ENCODE measurements around the gene PRSS50.

Gene PRSS50

DNA sequence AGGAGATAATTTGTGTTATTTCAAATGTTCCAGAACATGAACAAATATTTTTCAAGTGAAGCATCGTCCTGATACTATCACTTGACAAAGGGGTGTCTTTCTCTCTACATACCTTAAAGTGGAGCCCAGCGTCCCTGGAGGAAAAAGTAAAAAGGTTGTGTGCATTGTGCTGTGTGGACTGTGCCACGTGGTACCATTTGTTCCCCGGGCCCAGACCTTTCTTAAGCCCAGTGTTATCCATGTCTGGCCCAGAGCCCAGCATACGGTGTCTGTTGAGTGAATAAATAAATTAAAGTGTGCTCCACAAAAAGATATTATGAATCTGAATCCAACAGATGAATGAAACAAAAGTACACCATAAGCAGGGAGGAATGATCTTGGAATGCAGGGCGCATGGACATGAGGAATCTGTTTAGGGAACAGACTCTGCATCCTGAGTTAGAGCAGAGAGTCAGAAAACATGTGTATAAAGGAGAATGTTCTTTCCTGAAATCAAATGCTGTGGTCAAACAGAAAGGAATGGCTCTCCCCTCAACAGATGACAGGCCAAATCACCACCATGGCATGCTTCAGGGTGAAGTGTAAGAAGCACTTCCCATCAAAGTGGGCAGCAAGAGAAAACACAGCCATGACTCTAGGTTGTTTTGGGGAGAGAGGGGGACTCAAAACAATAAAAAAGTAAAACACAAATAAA, 8.1 kb upstream of the PRSS50 start:
- DNase-seq, result no peak

DNA sequence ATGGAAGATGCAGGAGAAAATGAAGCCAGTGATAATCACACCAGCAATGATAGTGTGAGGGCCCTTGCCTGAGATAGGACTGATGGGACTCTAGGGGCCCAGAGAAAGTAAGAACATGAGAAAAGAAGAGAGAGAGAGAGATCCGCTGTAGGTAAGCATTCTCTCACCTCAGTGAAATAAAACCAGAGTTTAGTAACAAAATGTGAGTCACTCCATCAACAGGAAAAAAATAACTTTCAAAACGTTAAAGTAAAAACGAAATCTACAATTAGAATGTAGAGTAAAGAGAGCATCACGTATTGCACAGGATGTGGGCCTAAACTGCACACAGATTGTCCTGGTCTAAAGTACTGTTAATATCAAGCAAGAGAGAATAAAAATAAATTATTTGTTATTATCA, 6.8 kb upstream of the PRSS50 start:
- DNase-seq, result no peak

GRCh38 chr3:46722443-46722842, 4.8 kb upstream of the PRSS50 start:
- no peak for DNase-seq

GRCh38 chr3:46721009-46721408, 3.3 kb upstream of the PRSS50 start:
- no peak for DNase-seq

DNA sequence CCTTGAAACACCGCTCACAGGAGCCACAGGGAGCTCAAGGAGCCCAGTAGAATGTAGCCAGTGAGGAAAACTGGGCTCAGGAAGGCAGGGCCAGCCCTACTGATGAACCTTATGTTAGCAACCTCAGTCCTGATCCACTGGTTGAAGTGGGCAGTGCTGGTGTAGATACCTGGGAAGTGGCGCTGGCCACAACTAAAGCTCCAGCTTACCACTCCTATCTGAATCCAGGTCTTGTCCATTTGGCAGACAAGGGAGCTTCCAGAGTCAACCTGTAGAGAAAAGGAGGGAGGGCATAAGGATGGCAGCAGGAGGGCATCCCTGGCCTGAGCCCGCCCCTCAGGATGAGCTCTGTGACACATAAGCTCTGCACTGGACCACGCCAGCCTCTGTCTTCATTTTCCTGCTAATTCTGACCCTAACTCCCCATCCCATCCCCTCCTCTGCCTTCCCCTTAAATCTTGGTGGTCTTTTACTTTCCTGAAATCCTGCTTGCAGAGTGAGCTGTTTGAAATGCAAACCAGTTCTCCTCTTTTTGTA, 2.1 kb upstream of the PRSS50 start:
- DNase-seq, result no peak

DNA sequence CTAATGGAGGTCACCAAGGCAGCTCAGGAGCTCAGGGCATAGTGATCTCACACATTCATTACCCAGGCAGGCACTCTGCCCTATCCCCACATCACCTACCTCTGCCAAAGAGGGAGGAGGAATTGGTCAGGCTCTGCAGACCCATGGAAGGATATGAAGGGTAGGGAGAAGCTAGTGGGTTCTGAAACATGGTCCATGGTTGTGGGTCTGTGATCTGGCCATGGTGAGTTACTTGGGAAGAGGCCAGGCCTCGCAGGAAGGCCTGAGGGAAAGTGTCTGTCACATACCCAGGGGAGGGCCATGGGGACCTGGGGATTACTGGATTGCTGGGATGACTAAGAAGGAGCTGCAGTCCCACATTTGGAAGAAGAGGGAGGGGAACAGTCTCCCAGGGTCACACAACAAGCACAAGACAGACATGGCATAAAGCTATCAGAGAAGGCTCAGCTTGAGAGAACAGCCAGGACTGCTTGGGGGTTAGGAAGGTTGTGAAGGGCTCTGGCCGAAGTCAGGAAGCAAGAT, 1.4 kb upstream of the PRSS50 start:
- DNase-seq, result no peak

GRCh38 chr3:46716461-46717441, 918 bp downstream of the PRSS50 start:
- DNase-seq, result no peak

DNA sequence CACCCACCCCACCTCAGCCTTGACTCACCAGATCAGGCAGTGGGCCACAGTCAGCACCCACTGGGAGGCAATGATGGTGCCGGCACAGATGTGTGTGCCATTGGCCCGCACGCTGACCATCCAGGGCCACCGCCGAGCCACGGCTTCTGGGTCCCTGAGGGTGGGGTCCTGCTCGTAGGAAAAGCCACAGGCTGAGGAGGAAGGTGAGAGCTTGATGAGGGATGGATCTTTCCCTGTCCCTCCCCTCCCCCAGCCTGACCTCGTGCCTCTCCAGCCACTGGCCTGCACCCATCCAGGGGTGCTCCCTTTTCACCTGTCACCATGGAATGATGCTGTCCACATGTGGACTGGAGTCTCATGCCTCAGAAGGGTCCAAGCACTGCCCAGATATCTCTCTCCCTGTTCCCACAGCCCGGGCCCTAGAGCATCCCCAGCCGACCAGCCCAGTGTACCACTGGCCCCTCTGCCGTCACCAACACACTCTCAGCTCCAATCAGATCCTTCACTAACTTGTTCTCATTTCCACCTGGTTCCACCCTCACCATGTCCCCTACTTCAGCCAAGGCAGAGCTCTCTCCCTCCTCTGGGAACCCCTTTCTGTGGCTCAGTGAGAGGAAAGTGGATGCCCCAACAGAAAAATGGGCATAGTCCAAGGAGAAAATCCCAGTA, 2.0 kb downstream of the PRSS50 start:
- no peak for DNase-seq

DNA sequence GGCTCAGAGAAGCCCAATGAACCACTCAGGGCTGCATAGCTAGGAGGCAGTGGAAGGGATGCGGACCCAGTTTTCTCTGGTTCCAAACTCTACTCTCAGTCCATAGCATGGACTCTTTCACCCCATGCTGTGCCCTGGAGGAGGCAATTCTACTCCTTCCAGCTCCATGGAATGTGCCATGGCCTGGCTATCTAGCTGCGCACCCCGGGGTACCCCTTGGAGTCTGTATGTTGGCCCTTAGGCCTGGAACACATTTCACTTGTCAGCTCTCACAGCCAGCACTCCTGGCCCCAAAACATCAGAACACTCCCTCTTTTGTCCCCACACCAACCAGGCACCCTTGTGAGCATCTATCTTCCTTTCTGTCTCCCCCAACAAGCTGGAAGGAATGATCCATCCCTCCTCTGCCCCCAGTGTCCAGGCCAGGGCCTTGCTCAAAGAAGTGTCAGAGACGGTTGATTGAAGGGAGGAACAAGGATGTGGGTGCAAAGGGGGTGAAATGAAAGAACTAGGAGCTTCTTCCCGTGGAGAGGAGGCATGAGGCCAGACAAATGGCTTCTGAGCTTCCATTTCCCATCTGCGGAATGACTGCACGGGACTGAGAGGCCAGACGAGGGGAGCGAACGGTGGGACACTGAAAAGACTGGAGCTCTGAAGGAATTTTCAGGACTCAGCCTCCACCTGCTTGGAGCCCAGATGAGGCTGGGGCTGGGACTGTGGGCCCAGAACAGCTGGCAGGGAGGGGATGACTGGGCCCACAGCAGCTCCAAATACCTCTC, 2.8 kb downstream of the PRSS50 start:
- no peak for DNase-seq

DNA sequence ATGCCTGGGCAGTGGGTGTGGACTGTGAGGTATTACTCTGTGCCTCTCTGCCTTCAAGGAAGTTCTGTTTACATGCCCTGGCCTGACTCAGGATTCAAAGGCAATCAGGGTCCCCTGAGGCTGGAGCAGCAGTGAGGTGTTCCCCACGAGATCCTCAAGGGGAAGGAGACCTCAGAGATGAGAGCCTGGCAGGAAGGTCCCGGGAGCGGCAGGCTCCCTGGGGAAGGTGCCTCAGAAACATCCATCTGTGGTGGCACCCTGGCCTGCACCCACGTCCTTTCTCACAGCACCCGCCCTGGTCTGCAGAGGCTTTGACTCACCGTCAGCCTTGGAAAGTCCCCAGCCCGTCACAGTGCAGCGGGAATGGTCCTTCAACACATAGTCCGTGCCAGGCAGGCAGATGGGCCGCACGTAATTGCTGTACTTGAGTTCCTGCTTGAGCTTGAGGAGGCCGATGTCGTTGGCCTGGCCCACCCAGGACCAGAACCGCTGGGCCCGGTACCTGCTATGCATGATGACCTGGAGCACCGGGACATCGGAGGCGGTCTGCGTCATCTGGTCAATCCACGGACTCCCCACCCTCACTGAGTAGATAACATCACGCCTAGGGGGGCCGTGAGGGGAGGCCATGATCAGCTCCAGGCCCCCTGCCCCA, 3.6 kb downstream of the PRSS50 start:
- no peak for DNase-seq

DNA sequence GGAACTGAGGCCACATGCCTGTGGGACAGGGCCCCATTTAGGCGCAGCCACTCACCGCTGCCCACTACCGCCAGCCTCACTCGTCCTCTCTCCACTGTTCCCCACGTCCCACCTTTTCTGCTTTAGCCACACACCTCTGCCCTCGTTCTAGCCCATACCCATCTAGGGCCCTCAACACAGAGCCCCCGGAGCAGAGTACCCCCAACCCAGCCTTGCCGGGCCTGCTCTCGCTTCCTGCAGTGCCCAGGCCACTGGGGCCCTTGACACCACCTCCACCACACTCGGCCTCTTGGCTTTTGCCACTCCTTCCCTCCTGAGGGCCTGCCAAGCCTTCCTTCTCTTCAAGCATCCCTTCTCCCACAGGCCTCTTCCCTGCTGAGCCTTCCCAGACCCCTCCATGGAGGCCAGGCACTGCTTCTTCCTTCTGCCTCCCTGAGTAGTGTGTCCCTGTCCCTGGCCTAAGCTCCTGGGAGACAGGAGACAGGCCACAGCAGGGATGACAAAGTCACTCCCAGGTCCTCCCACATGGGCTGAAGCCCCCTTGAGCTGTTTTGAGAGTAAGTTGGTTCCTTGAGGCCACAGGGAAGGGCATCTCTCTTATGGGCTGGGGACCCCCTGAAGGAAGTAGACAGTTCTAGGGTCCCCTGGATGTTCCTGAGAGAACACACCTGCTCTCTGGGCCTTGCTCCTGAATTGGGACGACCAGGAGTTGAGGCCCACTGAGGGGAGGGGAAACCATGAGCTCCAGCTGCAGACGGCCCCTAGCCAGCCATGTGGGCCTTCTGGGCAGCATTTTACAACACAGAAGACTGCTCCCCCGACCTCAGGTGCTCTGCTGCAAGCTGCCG, 4.4 kb downstream of the PRSS50 start:
- DNase-seq, result no peak

- no peak for DNase-seq
Observed at GRCh38 chr3:46712191-46713049, 5.2 kb downstream of the PRSS50 start.

DNA sequence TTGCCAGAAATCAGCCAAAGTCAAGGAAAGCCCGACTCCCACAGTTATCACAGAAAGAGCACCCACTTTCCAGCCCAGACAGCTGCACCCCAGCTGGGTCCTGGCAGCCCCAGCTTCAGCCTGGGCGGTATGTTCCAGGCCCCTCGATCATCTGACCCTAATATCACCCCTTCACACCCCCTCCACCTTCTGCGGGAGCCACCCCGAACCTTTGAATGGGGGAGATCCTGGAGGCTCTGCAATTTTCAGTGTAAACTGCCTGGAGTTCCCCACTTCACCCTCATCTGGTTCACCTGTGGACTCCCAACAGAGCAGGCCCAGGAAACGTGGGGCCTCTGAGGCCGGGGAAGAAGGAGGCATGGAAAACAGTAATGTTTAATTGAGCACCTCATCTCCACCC, 5.9 kb downstream of the PRSS50 start:
- DNase-seq, result no peak

DNA sequence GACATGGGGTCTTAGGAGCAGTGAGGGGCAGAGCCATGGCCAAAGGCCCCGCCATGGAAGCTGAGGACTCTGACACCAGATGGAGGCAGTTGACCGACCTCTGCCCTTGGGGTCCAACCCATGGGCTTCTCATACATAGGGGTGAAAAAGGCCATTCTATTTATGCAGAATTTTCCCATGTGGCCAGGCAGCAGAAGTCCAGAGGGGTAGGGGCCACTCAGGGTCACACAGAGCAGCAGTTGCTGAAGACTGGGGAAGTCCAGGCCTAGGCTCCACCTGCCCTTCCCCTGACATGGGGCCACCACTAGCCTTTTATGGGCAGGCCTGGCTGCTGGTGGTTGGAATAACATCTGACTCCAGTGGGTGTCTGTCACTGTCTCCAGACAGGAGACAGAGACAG, 6.4 kb downstream of the PRSS50 start:
- DNase-seq, result no peak

- DNase-seq, result no peak
Observed at GRCh38 chr3:46710671-46711295, 6.9 kb downstream of the PRSS50 start.

GRCh38 chr3:46710229-46710628, 7.4 kb downstream of the PRSS50 start:
- no peak for DNase-seq

DNA sequence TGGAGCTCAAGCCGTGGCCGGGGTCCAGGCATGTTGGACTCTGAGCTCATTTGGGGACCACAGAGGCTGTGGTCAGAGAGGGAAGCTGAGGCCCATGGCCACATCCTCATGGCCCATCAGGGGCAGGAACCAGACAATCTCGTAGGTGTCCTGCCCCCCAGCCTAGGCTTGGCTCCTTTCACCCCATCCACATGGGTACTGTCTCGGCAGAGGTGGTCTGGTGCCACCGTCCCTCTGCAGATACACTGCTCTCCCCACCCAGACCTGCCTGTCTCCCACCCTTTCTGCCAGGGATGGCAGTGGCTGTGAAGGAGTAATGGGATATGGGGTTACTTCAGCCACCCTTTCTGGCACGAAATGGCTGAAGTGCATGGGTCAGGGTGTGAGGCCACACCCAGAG, 7.9 kb downstream of the PRSS50 start:
- no peak for DNase-seq

GRCh38 chr3:46709157-46709654, 8.5 kb downstream of the PRSS50 start:
- no peak for DNase-seq

All from CD4-positive, alpha-beta T cell treated with Interferon alpha-2 for 1 hour (primary cell).